ENCODE data around the gene ADAMTS14. TPM values are rescaled to one million over a fixed set of nuclear protein-coding genes. Genes with fewer than 3 reads are reported as not detected.

Gene ADAMTS14
- total RNA-seq, 1 donor from 2014 or later = 1.3 TPM

GRCh38 chr10:70772627-70773026 is 100.3 kb downstream of the ADAMTS14 start:
- TF ChIP-seq CTCF (IDR thresholded peaks at IDR 0.05; ENCODE audit: insufficient read depth, low read length, poor library complexity, severe bottlenecking) = no peak
- H3K36me3 ChIP-seq (ENCODE audit: control insufficient read depth, insufficient read depth, low read length) = no peaks in the 10 kb centered on the region
- H3K27me3 ChIP-seq (ENCODE audit: control insufficient read depth, insufficient read depth, low read length) = peaks cover 4% of the 10 kb centered on the region
- no peak overlapping the region for H3K4me3 ChIP-seq (ENCODE audit: low read depth, low read length)
- no peak for DNase-seq (ENCODE audit: low read depth)

- no peak for TF ChIP-seq CTCF (IDR thresholded peaks at IDR 0.05; ENCODE audit: insufficient read depth, low read length, poor library complexity, severe bottlenecking)
- peaks cover 4% of the 10 kb centered on the region for H3K27me3 ChIP-seq (ENCODE audit: control insufficient read depth, insufficient read depth, low read length)
- no peak for DNase-seq (ENCODE audit: low read depth)
- no peaks in the 10 kb centered on the region for H3K36me3 ChIP-seq (ENCODE audit: control insufficient read depth, insufficient read depth, low read length)
- no peak overlapping the region for H3K4me3 ChIP-seq (ENCODE audit: low read depth, low read length)
Measured at GRCh38 chr10:70773461-70773860, 101.2 kb downstream of the ADAMTS14 start.

- H3K36me3 ChIP-seq (ENCODE audit: control insufficient read depth, insufficient read depth, low read length) = no peaks in the 10 kb centered on the region
- H3K4me3 ChIP-seq (ENCODE audit: low read depth, low read length) = no peak overlapping the region
- TF ChIP-seq CTCF (IDR thresholded peaks at IDR 0.05; ENCODE audit: insufficient read depth, low read length, poor library complexity, severe bottlenecking) = no peak
- no peak for DNase-seq (ENCODE audit: low read depth)
- peaks cover 4% of the 10 kb centered on the region for H3K27me3 ChIP-seq (ENCODE audit: control insufficient read depth, insufficient read depth, low read length)
Measured at GRCh38 chr10:70773965-70774809, 101.9 kb downstream of the ADAMTS14 start.

GRCh38 chr10:70774810-70775678 is 102.7 kb downstream of the ADAMTS14 start:
- no peak overlapping the region for H3K4me3 ChIP-seq (ENCODE audit: low read depth, low read length)
- peaks cover 4% of the 10 kb centered on the region for H3K27me3 ChIP-seq (ENCODE audit: control insufficient read depth, insufficient read depth, low read length)
- DNase-seq (ENCODE audit: low read depth) = no peak
- TF ChIP-seq CTCF (IDR thresholded peaks at IDR 0.05; ENCODE audit: insufficient read depth, low read length, poor library complexity, severe bottlenecking) = no peak
- H3K36me3 ChIP-seq (ENCODE audit: control insufficient read depth, insufficient read depth, low read length) = no peaks in the 10 kb centered on the region

- DNase-seq (ENCODE audit: low read depth) = no peak
- H3K27me3 ChIP-seq (ENCODE audit: control insufficient read depth, insufficient read depth, low read length) = peaks cover 4% of the 10 kb centered on the region
- H3K4me3 ChIP-seq (ENCODE audit: low read depth, low read length) = no peak overlapping the region
- no peaks in the 10 kb centered on the region for H3K36me3 ChIP-seq (ENCODE audit: control insufficient read depth, insufficient read depth, low read length)
- TF ChIP-seq CTCF (IDR thresholded peaks at IDR 0.05; ENCODE audit: insufficient read depth, low read length, poor library complexity, severe bottlenecking) = no peak
Measured at GRCh38 chr10:70775679-70776454, 103.6 kb downstream of the ADAMTS14 start.

All from kidney epithelial cell (primary cell).